HuH-7.5 (cell line): ENCODE data around the gene NAB1.

ENCODE experiments used
- DNase-seq: peaks from one replicate; pipeline ENCODE4 v3.0.0; 2011; ENCODE audit warnings: low spot score

Gene NAB1

DNA sequence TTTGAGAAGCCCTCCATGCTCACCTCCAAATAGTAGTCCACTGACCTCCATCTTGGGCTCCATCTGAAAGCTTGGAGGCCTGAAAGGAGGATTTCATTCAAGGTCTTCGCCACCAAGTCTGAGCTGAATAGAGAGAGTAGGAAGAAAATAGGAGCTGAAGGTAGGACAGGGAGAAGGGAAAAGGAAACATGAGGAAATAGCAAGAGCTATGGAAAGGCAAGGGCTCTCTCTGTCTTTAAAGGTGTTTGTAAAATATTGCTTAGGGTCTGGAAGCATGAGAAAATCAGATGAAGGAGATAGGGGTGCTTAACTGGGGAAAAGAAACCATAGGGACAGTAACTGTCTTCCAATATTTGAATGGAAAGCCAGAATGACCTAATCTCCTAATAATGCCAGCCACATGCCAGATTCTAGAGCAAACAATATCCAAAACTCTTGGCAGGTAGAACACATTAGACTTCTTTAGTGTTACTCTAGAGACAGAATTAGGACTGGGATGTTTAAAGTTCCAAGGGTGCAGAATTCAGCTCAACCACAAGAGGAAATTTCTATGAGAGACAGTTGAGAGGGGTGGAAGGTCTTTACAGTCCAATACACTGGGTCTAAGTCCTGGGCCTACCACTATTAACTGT, 67.4 kb downstream of the NAB1 start:
- no peak for DNase-seq

DNA sequence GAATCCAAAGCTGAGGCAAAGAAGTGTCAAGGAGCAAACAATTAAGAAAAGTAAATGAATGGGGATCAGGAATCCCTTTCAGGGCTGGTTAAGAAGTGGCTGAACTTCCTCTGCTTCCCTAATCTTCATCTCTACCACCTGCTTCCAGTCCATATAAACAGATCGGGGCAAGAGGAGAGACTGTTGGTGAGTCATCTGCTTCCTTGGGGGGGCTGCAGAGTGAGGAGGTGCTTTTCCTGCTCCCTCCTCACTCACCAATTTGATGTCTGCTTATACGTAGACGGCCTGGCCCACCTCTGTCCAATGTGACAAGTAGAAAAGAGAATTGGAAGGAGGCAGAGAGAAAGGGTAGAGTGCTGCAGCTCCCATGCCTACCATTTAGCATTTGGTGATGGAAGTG, 68.4 kb downstream of the NAB1 start:
- no peak for DNase-seq

DNA sequence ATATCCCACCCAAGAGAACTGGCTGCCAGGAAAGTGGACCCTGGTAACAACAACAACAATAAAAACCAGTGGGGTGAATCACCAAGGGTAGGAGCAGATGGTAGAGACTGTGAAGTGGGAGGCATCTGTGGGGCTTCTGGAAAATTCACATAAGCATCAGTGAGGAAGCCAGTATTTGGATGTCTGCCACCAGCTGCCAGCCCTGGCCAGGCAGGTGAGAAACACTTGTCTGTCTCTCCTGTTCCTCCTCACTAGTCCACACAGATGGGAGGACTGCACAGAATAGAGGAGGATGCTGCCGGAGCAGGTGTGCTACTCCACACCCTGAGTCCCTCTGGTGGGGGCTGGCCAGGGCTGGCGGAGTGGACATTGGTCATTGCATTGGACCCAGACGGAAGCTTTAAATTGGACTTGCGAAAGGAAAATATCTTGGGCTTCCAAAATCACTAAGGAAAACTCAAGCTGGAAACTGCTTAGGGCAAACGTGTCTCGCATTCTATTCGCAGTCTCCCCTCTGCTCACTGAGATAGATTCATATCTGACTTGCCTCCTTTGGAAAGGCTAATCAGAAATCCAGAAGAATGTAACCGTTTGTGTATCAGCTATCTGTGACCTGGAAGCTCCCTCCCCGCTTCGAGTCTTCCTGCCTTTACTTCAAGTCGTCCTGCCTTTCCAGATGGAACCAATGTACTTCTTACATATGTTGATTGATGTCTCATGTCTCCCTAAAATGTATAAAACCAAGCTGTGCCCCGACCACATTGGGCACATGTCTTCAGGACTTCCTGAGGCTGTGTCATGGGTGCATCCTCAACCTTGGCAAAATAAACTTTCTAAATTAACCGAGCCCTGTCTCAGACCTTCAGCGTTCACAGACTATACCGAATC, 69.1 kb downstream of the NAB1 start:
- DNase-seq, result no peak

DNA sequence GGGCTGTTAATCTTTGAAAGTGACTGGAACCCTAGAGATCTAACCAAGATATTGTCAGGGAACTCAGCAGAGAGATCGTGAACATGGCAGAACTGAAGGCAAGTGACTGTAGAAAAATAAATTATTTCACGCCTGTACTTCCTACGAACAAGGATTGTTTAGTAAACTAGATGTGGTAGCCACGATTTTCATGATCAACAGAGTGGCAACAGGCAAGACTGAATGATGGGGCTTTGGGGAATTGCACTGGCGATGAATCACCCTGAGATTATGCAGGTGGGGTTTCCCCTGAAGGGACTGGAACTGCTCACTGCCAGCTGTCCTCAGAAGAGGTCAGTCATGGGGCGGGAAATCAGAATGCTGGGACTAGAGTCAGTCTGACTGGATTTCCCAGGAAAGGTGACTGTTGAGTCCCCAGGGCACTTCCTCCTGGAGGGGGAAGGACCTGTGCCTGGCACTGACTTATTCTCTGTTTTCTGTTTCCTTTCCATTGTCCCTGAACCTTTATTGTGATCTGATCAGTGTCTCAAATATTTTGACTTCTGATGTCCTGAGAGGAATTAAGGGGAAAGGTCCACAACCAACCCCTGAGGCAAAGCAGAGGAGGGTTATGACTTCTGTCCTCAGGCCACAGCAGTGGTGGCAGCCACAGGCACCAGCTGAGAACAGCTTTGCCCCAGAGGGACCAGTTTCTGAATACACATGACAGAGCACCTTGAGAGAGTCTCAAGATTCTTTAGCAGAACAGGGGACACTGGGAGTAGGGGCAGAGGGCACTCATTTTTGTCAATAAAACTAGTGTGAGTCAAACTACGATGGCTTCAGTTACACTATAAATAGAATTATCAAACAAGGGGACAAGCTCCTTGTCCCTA, 70.0 kb downstream of the NAB1 start:
- peak; percentile 23 for DNase-seq

DNA sequence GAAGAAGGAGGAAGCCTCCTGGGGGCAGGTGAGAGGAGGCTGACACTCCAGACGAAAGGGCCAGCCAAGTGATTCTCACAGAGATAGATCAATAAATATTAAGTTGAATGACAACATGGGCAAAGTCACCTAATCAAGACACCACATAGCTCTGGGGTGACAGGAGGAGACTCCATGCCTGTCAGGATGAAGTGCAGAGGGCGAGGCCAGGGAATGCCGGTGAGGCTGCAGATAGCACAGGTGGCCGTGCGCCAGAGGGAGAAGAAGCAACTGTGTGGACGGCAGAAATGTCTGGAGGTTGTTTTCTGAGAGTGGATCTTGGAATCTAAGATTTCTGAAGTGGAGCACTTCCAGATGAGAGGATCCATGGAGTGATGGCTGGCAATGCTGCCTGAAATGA, 71.4 kb downstream of the NAB1 start:
- DNase-seq, result no peak

DNA sequence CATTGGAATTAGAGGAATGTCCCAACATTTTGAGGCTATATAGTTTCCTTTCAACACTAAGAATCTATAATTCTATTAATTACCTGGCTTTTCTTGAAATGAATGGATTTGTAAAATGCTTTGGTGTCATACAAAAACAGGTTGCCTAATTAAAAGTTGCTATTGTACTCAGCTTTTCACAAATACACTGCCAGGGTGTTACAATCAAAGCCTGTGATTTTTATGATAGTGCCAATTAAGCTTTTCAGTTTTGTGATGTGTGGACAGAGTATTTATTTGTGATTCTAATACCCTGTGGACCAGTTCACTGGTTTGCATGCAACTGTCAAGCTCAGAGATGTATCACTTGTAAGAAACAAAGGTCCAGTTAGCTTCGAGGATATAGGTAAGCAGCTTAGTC, 71.8 kb downstream of the NAB1 start:
- no peak for DNase-seq

DNA sequence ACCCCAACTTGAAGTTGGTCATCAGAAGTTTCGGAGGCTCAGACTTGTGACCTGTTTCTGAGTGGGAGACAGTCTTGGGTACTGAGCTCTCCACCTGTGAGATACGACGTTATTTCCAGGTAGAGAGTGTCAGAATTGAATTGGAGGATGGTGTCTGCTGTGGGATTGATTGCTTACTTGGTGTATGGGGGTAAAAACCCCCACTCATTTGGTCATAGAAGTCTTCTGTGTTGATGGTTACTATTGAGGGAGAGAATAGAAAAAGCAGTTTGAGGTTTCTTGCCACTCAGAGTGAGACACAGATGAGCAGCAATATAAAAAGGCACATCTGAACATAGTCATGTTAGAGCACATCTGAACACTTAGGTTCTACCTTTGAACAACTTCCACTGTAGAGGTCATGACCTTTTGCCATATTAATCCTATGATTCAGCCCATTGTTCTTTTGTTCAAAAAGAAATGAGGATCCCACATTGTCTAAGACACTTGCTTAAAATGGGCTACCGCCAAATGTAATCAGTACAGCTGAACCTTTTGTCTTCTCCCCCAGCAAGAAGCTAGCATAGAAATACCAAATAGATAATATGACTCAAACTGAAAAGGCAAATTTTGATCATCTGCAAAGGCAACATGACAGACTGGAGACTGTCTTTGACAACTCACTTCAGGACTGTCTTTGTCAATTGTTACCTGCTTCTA, 73.3 kb downstream of the NAB1 start:
- no peak for DNase-seq

DNA sequence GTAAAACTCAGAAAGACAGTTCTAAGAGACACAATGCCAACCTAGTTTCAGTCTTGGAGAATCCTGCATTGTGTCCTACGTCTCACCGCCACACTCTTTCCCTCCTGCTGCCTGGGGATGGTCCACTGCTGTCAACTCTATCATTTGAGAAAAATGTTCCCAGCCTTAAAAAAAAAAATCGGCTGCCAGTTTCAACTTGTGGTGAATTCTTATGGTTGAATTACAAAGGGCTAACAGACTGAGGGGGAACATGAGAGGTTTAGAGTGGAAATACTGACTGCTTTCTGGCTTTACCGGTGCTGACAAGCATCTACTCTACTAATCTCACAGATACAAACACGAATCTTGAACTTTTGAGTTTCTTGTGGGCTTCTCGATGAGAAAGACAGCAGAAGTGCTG, 74.0 kb downstream of the NAB1 start:
- DNase-seq, result no peak

DNA sequence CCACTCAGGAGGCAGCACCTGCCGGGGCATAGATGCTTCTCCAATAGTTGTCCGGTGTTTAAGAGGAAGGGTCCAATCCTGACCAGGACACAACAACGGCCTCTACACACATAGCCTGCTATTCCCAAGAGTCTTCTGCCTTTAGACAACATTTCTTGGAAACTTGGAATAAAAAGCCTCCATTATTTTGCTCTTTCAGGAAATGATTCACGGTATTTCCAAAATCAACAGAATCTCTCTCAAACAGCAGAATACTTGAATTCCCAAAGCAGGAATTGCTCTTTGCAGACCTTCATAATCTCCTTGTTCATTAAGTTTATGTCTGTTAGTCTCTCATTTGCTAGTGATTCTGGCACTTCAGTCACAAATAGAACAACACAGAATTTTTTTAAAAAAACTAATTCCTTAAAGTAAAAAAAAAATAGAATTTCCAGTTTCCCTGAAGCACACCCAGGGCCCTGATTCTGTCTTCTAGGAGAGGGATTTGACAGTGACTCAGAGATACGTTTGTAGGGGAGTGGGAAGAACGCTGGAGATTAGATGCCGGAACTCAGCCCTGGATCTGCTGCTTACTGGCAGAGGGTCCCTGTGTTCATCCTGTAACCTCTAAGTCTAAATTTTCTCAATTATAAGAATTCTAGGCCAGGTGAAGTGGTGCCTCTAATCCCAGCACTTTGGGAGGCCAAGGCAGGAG, 74.7 kb downstream of the NAB1 start:
- DNase-seq, result no peak

DNA sequence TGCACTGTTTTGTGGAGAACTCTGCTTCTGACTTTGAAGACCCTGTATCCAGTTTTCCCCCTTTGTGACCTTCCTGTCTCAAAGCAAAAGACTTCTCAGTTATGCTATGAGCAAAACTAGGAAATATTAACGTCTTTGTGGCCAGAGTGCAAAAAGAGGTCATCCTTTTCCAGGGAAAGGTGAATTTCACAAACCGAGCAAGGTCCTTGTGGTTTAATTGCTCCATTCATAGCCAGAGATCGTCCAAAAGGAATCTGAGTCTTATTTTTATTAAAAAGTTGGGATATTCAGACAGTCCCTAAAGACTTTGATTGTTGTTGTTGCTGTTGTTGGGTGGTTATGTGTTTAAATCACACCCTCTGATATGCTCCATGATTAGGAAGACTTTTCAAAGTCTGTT, 77.4 kb downstream of the NAB1 start:
- DNase-seq, result no peak

DNA sequence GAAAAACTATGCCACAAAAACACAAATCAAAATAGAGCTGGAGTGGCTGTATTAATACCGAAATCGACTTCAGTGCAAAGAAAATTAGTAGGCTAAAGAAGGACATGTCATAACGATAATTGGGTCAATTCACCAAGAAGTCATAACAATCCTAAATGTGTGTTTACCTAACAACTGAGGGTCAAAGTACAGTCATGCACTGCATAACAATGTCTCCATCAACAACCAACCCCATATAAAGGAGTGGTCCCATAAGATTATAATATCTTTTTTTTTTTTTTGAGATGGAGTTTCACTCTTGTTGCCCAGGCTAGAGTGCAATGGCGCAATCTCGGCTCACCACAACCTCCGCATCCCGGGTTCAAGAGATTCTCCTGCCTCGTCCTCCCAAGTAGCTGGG, 87.5 kb downstream of the NAB1 start:
- DNase-seq, result no peak

DNA sequence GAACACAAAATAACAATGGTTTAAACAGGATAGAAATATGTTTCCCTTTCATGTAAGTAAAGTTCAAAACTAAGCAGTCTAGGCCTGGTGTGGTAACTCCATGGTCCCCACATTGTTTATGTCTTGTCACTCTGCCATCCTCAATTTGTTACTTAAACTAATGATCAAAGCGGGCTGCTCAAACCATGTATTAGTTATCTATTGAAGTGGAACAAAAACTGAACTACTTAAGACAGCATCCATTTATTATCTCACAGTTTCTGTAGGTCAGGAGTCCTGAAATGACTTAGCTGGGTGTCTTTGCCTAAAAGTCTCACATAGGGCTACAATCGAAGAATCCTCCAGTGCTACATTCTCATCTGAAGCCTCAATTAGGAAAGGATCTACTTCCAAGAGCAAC, 91.6 kb downstream of the NAB1 start:
- no peak for DNase-seq
